HG03439 (cell line): ENCODE results near the gene FUCA2.
"Not testable (repeated sequence)": the region's sequence is repeated elsewhere in the genome, so short reads cannot be mapped to it uniquely, and the experiment has no call there.

ENCODE experiments used
- ATAC-seq: cut with Tn5 transposase; IDR thresholded peaks from one replicate; pipeline ENCODE4 v1.9.1; 2021; ENCODE audit warnings: mild to moderate bottlenecking, moderate library complexity; ENCODE audit not compliant: unreplicated experiment

FUCA2 gene

GRCh38 chr6:143449082-143449713 lies 62.3 kb downstream of the FUCA2 start:
- ATAC-seq: no peak

- ATAC-seq: not testable (repeated sequence)
These were observed 63.7 kb downstream of the FUCA2 start for GRCh38 chr6:143447865-143448264.
